Sigmoid colon (tissue), 7 donors: ENCODE measurements around the gene C4orf54. TPM values are rescaled to one million over a fixed set of nuclear protein-coding genes. Genes with fewer than 3 reads are reported as not detected.

Experiments
- DNase-seq: peaks from one replicate; pipeline ENCODE4 v3.0.0-alpha.2; 2019
- H3K27ac ChIP-seq, 4 donors: fragments of 200-600 bp; sonication (generic); one replicate each; pipeline ENCODE4 v1.5.1; 2016 to 2019; ENCODE audit warnings: mild to moderate bottlenecking in 1 of 4
- H3K27me3 ChIP-seq, 3 donors: fragments of 200-600 bp; sonication (generic); one replicate each; pipeline ENCODE4 v1.5.1; 2019; ENCODE audit warnings: mild to moderate bottlenecking in 1 of 3
- H3K36me3 ChIP-seq, 4 donors: fragments of 200-600 bp; sonication (generic); one replicate each; pipeline ENCODE4 v1.5.1; 2016 to 2019
- H3K4me1 ChIP-seq, 4 donors: fragments of 200-600 bp; sonication (generic); one replicate each; pipeline ENCODE4 v1.5.1; 2017 to 2019
- H3K4me3 ChIP-seq, 4 donors: fragments of 200-600 bp; sonication (generic); one replicate each; pipeline ENCODE4 v1.5.1; 2017 to 2019; ENCODE audit warnings: mild to moderate bottlenecking in 2 of 4, moderate library complexity in 1 of 4
- H3K9me3 ChIP-seq, 4 donors: fragments of 200-600 bp in 3 of 4; sonication (generic) in 3 of 4; one replicate each; pipeline versions ENCODE4 v1.5.1 to v1.6.1; 2013 to 2019
- EP300 ChIP-seq, 4 donors: sonication (generic); formaldehyde crosslinking; IDR thresholded peaks; one replicate each; pipeline ENCODE4 v1.6.1; 2017; ENCODE audit warnings: antibody characterized with exemption in 4 of 4
- POLR2A ChIP-seq, 2 donors: fragments of 450-650 bp; IDR thresholded peaks; one replicate each; pipeline ENCODE4 v1.6.1; 2016; ENCODE audit warnings: antibody characterized with exemption in 2 of 2, mild to moderate bottlenecking in 2 of 2, moderate library complexity in 2 of 2
- POLR2AphosphoS5 ChIP-seq, 4 donors: sonication (generic); formaldehyde crosslinking; IDR thresholded peaks; one replicate each; pipeline ENCODE4 v1.6.1; 2017; ENCODE audit warnings: antibody characterized with exemption in 4 of 4
- WGBS, 2 donors: extraction: QIAGEN DNeasy Blood & Tissue Kit; methylation state at CpG; one replicate each; pipeline ENCODE4 v1.1.7; 2013; 5-methylcytosine and 5-hydroxymethylcytosine counted together
- intact Hi-C: fragments of 100-400 bp; cut with DNase I; formaldehyde crosslinking; loops from one replicate; pipeline ENCODE4 v1.15.1; 2023
- polyA plus RNA-seq, 3 donors: library from polyadenylated mRNA; stranded (reverse); fragments of 200-250 nt; gene quantifications; one replicate each; pipeline ENCODE4 v1.2.3, GENCODE V29; 2013
- total RNA-seq, 4 donors: library from RNA; depleted of rRNA; stranded (reverse); fragments of >200 nt; gene quantifications; one replicate each; pipeline ENCODE4 v1.1.0, GENCODE V29; 2016
- TF ChIP-seq, protein P1 (sequence below), 4 experiments: fragments of 450-650 bp in 3 of 4; fragments of 200-600 bp in 1 of 4; IDR thresholded peaks; one replicate each; pipeline ENCODE4 v1.5.1; 2016 to 2019; ENCODE audit warnings: antibody characterized with exemption in 4 of 4, mild to moderate bottlenecking in 3 of 4, moderate library complexity in 2 of 4
- donor health status: healthy with polysubstance abuse.
- donor health status: Bipolar disorder and iron deficiency.
- donor health status: healthy.

Gene C4orf54
- total and polyA plus RNA-seq, 7 donors, result under 0.01 to 0.28 (median 0.14) TPM; not detected in 2

- Histone ChIP-seq H3K4me1 (peaks cover 0 to 11% (median 0%) of the 10 kb centered on the region in 4 donors), H3K27me3 (no peaks in the 10 kb centered on the region), H3K4me3 (no peak overlapping the region), H3K36me3 (no peaks in the 10 kb centered on the region), H3K27ac (no peak overlapping the region), H3K9me3 (no peaks in the 10 kb centered on the region)
- WGBS, 2 donors, result 59 to 78% methylated on average over 1 of the region's 1 CpG
- TF ChIP-seq POLR2AphosphoS5 (IDR thresholded peaks at IDR 0.05) (no peak), EP300 (IDR thresholded peaks at IDR 0.05) (no peak), POLR2A (IDR thresholded peaks at IDR 0.05) (no peak)
- TF ChIP-seq, protein P1, sequence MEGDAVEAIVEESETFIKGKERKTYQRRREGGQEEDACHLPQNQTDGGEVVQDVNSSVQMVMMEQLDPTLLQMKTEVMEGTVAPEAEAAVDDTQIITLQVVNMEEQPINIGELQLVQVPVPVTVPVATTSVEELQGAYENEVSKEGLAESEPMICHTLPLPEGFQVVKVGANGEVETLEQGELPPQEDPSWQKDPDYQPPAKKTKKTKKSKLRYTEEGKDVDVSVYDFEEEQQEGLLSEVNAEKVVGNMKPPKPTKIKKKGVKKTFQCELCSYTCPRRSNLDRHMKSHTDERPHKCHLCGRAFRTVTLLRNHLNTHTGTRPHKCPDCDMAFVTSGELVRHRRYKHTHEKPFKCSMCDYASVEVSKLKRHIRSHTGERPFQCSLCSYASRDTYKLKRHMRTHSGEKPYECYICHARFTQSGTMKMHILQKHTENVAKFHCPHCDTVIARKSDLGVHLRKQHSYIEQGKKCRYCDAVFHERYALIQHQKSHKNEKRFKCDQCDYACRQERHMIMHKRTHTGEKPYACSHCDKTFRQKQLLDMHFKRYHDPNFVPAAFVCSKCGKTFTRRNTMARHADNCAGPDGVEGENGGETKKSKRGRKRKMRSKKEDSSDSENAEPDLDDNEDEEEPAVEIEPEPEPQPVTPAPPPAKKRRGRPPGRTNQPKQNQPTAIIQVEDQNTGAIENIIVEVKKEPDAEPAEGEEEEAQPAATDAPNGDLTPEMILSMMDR (IDR thresholded peaks at IDR 0.05), result no peak
- no peak for DNase-seq
- intact Hi-C loops, result no loop called here
These were observed 22.8 kb downstream of the C4orf54 start for GRCh38 chr4:99634742-99635360.

GRCh38 chr4:99633772-99634171 lies 23.9 kb downstream of the C4orf54 start:
- intact Hi-C loops, result no loop called here
- H3K4me1 ChIP-seq, result peaks cover 0 to 11% (median 0%) of the 10 kb centered on the region in 4 donors
- 90 to 92% methylated on average over 14 of the region's 14 CpGs for WGBS, 2 donors
- H3K36me3 ChIP-seq, result no peaks in the 10 kb centered on the region
- no peak for TF ChIP-seq POLR2AphosphoS5 (IDR thresholded peaks at IDR 0.05)
- H3K9me3 ChIP-seq, result no peaks in the 10 kb centered on the region
- no peak overlapping the region for H3K27ac ChIP-seq
- no peaks in the 10 kb centered on the region for H3K27me3 ChIP-seq
- DNase-seq, result no peak
- no peak overlapping the region for H3K4me3 ChIP-seq

GRCh38 chr4:99630857-99631360 lies 26.7 kb downstream of the C4orf54 start:
- WGBS, 2 donors, result 65 to 70% methylated on average over 1 of the region's 1 CpG
- Histone ChIP-seq H3K9me3 (no peaks in the 10 kb centered on the region), H3K27me3 (no peaks in the 10 kb centered on the region), H3K4me1 (peaks cover 0 to 11% (median 0%) of the 10 kb centered on the region in 4 donors), H3K36me3 (no peaks in the 10 kb centered on the region), H3K4me3 (no peak overlapping the region), H3K27ac (no peak overlapping the region)
- no peak for DNase-seq
- intact Hi-C loops, result no loop called here
- no peak for TF ChIP-seq EP300 (IDR thresholded peaks at IDR 0.05)
- no peak for TF ChIP-seq POLR2A (IDR thresholded peaks at IDR 0.05)
- TF ChIP-seq, protein P1 (IDR thresholded peaks at IDR 0.05), result no peak
- TF ChIP-seq POLR2AphosphoS5 (IDR thresholded peaks at IDR 0.05), result no peak

- H3K9me3 ChIP-seq, result no peaks in the 10 kb centered on the region
- no peak overlapping the region for H3K4me3 ChIP-seq
- H3K27me3 ChIP-seq, result no peaks in the 10 kb centered on the region
- H3K27ac ChIP-seq, result no peak overlapping the region
- DNase-seq, result no peak
- intact Hi-C loops, result no loop called here
- H3K36me3 ChIP-seq, result no peaks in the 10 kb centered on the region
- H3K4me1 ChIP-seq, result peaks cover 0 to 19% (median 4%) of the 10 kb centered on the region in 4 donors
- TF ChIP-seq POLR2A (IDR thresholded peaks at IDR 0.05) (no peak), POLR2AphosphoS5 (IDR thresholded peaks at IDR 0.05) (no peak), EP300 (IDR thresholded peaks at IDR 0.05) (no peak)
- TF ChIP-seq, protein P1 (IDR thresholded peaks at IDR 0.05), result no peak
These were observed 27.6 kb downstream of the C4orf54 start for GRCh38 chr4:99629962-99630554.

- intact Hi-C loops, result no loop called here
- no peak overlapping the region for H3K27ac ChIP-seq
- TF ChIP-seq POLR2A (IDR thresholded peaks at IDR 0.05), result no peak
- H3K4me1 ChIP-seq, result peaks cover 0 to 36% (median 18%) of the 10 kb centered on the region in 4 donors
- H3K27me3 ChIP-seq, result no peaks in the 10 kb centered on the region
- no peak for DNase-seq
- 81 to 87% methylated on average over 1 of the region's 1 CpG for whole genome bisulfite sequencing, 2 donors
- H3K4me3 ChIP-seq, result no peak overlapping the region
- no peaks in the 10 kb centered on the region for H3K36me3 ChIP-seq
- H3K9me3 ChIP-seq, result no peaks in the 10 kb centered on the region
These were observed 29.6 kb downstream of the C4orf54 start for GRCh38 chr4:99628040-99628439.
